HG02759 (cell line): Measurements from ENCODE around the gene XRN2.

Experiments used
- ATAC-seq: cut with Tn5 transposase; IDR thresholded peaks from one replicate; pipeline ENCODE4 v1.9.1; 2021; ENCODE audit warnings: mild to moderate bottlenecking, moderate library complexity; ENCODE audit not compliant: unreplicated experiment

XRN2 gene, protein sequence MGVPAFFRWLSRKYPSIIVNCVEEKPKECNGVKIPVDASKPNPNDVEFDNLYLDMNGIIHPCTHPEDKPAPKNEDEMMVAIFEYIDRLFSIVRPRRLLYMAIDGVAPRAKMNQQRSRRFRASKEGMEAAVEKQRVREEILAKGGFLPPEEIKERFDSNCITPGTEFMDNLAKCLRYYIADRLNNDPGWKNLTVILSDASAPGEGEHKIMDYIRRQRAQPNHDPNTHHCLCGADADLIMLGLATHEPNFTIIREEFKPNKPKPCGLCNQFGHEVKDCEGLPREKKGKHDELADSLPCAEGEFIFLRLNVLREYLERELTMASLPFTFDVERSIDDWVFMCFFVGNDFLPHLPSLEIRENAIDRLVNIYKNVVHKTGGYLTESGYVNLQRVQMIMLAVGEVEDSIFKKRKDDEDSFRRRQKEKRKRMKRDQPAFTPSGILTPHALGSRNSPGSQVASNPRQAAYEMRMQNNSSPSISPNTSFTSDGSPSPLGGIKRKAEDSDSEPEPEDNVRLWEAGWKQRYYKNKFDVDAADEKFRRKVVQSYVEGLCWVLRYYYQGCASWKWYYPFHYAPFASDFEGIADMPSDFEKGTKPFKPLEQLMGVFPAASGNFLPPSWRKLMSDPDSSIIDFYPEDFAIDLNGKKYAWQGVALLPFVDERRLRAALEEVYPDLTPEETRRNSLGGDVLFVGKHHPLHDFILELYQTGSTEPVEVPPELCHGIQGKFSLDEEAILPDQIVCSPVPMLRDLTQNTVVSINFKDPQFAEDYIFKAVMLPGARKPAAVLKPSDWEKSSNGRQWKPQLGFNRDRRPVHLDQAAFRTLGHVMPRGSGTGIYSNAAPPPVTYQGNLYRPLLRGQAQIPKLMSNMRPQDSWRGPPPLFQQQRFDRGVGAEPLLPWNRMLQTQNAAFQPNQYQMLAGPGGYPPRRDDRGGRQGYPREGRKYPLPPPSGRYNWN

DNA sequence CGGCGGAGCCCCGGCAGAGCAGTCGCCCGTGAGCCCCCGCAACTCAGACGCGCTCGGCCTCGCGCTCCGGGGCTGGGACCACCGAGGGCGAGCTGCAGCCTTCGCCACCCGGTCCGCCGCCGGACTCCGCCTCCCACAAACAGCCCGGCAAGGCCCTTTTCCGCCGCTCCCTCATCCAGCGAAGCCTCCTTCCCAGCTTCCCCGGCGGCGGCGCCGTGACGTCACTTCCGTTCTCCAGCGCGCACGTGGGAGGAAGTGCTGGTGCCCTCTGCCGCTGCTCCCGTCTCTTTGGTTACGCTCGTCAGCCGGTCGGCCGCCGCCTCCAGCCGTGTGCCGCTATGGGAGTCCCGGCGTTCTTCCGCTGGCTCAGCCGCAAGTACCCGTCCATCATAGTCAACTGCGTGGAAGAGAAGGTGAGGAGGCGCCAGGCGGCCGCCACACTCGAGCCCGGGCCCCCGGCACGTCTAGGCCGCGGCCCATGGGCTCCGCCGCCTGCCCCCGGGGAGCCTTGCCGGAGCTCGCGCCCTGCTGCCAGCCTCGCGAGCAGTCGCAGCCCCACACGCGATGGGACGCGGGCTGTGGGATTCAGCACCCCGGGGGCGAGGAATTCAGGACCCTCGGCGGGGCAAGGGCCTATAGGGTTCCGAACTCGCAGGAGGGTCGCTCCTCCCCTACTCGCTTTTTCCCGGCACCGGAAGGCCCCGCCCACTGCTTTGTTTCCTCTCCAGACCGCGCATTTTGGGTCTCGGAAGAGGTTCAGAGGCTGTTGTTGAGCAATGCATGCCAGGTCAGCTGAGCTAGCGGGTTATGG, at the start of gene XRN2:
Gene XRN2 (plus strand): TSS at position 271 of the 811 bp plus-strand sequence. CDS start 68 bp downstream, at position 339.
- ATAC-seq: peak; percentile 95

DNA sequence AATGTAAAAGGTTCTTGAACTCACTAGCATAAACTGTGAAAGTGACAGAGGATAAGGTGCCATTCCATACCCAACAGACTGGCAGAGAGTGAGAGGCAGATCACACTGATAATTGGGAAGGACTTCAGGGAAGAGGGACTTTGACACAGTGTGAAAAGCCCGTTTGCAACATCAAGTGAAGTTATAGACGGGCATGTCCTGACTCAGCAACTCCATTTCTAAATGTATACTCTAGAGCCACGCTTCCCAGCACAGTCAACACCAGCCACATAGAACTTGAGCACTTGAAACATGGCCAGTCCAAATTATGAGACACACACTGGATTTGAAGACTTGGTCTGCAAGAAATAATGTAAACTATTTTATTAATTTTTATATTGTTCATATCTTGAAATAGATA, 45.9 kb upstream of the XRN2 start:
- ATAC-seq: no peak

DNA sequence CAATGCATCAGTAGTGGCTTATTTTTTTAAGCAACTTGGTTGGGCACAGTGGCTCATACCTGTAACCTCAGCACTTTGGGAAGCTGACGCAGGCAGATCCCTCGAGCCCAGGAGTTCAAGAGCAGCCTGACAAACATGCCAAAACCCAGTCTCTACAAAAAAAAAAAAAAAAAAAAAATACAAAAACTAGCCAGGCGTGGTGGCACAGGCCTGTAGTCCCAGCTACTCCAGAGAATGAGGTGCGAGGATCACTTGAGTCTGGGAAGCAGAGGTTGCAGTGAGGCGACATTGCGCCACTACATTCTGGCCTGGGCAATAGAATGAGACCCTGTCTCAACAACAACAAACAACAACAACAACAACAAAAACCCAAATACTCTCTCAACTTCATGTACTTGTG, 44.7 kb upstream of the XRN2 start:
- no peak for ATAC-seq

DNA sequence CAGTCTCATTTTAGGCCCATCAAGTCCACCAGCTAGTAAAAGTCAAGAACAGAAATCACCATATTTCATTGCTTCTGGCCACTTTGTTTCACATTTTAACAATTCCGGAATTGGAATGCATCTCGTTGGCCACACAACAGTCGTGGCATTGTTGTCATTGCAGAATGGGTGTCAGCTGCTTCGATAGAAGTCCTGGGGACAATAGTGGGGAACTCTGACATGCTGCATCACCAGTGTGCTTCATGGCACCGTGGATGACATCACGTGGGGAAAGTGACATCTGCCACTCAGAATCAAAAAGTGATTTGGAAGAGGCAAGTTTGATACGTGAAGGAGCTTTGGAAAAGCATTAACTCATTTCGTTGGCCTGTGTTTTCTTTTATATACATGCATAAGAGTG, 43.8 kb upstream of the XRN2 start:
- ATAC-seq: no peak

DNA sequence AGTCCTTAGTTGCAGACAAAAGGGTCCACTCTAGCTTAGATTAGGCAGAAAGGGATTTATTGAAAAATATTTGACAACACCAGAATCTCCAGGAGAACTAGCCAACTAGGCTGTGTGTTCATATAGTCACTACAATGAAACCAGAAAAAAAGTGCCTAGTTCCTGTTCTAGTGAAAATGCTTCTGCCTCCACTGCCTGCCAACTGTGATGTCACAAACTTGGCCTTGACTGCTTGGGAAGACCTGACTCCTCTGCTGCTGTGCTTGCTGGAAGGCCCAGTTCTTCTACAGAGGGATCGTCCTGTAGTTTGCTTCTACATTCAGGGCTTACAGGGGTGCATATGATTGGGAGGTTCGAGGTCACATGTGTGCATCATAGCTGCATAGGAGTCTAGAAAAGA, 40.3 kb upstream of the XRN2 start:
- ATAC-seq: no peak

DNA sequence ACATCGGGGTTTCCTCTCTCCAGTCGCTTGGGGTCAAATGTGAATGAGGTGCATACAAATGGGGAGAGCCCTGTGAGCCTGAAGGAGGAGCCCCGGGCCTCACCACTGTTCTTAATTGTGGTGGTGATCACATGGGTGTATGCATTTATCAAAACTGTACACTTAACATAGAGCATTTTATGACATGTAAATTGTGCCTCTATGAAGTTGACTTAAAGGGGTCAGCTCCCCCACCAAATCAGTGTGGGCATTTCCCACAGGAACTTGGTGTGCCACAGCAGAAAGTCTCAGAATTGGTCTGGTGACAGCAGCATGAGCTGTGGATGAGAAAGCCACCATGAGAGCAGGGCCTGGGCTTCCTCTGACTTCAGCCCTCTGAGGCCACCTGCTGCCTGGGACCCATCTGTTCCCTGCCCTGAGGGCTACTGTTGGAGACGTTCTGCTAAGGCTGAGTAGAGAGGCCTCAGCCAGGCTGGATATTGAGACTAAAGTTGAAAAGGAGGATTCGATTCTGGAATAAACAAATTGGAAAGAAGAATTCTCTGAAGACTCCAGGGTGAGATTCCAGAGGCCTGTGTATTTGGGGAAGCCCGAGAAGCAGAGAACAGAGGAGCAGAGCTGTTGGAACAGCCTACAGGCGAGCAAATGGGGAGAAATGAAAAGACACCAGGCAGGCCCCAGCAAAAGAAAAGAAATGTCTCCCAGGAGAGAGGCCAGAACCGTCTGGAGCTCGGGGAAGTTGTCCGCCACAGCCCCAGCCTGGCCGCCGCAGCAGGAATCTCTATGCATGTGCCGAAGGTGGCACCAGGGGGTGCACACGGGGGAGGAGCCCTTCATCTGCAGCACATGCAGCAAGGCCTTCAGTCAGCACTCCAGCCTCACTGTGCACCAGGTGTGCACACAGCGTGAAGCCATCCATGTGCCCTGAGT, 37.6 kb upstream of the XRN2 start:
- no peak for ATAC-seq

DNA sequence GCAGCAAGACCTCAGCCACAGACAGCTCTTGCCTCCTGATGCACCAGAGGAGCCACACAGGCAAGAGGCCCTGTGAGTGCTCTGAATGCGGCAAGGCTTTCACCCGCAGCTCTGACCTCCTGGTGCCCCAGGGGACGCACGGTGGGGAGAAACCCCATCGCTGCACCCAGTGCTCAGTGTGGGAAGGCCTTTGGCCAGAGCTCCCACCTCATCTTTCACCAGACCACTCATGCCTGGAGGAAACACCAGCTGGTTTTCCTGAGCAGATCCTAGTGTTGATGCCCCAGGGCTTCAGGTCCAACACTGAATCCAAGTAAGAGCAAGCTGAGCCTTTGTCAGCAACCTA, 37.0 kb upstream of the XRN2 start:
- ATAC-seq: no peak

DNA sequence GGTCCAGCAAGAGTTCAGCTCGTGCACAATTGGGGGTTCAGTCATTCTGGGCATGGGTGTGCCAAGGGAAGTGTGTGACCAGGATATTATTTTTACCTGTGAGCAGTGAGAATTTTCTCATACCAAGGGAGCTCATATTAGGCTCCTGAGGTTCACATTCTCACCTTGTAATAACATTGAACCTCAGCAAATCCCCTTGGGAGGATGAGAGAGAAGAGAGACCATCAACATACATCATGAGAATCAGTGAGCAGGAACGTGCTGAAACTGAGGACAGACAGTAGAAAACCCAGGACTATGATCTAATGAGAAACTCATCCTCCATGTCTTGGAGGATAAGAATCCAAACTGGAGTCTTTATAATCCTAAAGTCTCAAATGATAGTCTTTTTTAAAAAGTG, 33.4 kb upstream of the XRN2 start:
- ATAC-seq: no peak

DNA sequence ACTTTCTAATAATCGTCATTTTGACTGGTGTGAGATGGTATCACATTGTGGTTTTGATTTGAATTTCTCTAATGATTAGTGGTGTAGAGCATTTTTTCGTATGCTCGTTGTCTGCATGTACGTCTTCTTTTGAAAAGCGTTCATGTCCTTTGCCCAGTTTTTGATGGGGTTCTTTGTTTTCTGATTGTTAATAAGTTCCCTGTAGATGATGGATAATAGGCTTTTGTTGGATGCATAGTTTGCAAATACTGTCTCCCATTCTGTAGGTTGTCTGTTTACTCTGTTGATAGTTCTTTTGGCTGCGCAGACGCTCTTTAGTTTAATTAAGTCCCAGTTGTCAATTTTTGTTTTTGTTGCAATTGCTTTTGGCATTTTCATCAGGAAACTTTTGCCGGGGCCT, 32.3 kb upstream of the XRN2 start:
- no peak for ATAC-seq

DNA sequence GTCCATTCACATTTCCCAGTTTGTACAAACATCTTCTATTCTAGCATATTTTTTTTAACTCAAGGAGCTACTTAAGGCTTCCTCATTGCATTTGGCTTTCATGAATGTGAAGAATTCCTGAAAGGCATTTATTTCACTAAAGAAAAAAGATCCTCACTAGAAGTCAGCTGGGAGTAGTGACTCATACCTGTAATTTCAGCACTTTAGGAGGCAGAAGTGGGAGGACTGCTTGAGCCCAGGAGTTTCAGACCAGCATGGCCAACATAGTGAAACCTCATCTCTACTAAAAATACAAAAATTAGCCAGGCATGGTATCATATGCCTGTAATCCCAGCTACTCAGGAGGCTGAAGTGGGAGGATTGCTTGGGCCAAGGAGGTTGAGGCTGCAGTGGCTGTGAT, 30.9 kb upstream of the XRN2 start:
- peak; percentile 51 for ATAC-seq

DNA sequence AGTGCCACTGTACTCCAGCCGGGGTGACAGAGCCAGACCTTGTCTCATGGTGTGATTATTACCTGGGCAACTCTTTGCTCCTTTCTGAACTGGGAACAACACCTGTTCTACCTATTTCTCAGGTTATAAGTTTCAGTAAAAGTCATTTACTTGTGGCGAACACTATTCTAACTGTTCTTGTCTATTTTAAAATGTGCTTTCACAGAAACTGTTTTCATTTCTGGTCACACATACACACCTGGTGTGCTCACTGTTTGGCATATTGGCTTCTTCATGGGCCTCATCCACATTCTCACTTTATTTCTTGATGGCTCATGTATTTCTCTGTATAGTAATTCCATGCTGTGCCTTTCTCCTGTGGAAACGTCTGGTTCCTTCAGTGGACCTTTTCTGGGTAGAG, 30.5 kb upstream of the XRN2 start:
- peak; percentile 62 for ATAC-seq

DNA sequence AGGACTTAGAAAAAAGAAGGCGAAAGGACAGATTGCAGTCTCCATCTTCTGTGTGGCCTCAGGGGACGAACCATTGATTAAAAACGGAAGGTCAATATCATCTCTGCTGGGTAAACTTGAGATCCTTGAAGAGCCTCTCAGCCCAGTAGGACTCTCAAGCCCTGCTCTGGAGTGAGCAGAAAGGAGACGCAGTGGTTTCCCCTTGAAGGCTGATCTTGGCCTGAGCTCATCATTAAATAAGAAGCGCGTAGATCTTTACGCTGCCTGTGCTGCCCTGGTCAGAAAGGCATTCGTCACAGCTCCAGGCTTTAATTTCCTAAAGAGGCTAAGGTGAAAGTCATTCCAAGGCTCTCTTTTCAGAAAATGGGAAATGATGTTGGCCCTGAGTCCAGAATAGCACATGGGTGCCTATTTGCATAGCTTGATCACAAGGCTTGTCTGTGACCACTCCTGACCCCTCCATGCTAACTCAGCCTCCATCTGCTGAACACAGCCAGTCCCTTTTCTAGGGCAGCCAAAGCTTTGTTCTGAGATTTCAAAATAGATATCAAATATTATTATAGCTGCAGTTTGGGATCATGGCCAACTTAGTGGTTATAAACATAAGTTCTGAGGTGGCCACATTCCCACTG, 29.3 kb upstream of the XRN2 start:
- no peak for ATAC-seq

DNA sequence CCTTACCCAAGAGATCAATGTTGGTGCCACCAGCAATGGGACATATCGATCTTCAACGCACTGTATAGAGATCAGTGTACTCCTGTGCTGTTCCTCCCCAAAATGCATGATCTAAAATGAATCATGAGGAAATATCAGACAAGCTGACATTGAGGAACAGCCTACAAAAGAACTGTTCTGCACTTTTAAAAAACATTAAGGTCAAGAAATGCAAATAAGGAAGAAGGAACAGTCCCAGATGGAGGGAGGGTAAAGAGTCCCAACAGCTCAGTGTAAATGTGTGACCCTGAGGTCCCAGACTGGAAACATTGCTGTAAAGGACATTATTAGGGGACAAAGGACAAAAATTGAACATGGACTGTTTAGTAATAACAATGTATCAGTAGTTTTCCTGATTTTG, 24.3 kb upstream of the XRN2 start:
- ATAC-seq: no peak

DNA sequence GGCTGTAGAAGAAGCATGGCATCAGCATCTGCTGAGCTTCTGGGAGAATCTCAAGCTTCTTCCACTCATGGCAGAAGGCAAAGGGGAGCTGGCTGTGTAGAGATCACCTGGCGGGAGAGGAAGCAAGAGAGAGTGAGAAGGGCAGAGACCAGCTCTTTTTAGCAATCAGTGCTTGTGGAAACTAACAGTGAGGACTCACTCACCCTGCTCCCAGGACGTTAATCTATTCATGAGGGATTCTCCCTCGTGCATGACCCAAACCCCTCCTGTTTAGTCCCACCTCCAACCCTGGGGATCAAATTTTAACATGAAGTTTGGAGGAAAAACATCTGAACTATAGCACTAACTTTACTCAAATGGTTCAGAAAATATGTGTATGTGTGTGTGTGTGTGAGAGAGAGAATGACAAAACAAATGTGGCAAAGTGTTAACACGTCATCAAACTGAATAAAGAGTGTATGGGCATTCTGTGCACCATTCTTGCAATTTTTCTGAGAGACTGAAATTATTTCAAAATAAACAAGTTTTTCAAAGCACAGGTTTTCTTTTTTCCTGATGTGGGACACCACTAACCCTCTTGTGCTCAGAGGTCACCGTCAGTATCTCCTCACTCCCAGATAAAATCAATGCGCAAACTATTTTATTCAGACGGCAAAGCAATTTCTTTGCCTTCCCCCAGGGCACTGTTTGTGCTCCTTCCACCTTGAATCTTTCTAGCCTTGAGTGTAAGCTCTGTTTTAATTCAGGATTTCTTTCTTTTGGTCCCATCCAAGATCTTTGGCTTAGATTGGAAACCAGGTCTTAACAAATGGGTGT, 23.2 kb upstream of the XRN2 start:
- ATAC-seq: no peak

DNA sequence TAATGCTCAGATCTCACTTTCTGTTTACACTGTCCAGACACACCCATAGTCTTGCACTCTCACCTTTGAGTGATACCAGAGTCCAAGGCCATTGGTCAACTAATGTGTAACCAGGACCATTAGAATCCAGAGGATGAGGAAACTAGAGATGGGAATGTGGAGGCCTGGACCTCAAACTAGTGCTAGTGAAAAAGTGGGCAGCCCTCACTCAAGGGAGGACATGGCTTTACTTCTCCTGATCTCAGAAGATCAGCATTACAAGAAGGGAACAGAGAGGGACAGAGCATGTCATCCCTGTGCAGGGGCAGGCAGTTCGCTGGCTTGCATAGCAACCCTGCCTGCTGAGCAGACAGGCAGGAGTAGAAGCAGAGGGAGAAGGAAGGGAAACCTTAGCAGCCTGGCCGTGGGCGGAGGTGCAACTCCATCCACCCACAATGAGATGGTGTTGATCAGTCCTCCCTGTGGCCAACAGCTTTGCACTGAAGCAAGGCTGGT, 22.6 kb upstream of the XRN2 start:
- ATAC-seq: no peak

DNA sequence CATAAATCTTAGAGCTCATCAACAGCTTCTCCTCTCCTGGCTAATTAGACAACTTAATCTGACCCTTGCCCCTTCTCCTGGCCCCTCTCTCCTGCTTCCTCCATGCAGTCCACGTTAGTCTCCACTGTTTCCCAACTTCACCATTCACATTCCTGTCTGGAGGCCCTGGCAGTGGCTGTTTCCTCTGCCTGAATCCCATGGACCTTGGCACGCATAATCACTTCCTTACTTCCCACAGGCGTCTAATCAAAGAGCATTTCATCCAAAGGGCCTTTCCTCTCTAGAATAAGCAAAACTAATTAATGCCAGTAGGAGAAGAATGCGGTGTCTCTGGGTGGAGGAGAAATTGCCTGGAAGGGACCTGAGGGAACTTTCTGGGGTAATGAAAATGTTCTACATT, 16.4 kb upstream of the XRN2 start:
- ATAC-seq: no peak

DNA sequence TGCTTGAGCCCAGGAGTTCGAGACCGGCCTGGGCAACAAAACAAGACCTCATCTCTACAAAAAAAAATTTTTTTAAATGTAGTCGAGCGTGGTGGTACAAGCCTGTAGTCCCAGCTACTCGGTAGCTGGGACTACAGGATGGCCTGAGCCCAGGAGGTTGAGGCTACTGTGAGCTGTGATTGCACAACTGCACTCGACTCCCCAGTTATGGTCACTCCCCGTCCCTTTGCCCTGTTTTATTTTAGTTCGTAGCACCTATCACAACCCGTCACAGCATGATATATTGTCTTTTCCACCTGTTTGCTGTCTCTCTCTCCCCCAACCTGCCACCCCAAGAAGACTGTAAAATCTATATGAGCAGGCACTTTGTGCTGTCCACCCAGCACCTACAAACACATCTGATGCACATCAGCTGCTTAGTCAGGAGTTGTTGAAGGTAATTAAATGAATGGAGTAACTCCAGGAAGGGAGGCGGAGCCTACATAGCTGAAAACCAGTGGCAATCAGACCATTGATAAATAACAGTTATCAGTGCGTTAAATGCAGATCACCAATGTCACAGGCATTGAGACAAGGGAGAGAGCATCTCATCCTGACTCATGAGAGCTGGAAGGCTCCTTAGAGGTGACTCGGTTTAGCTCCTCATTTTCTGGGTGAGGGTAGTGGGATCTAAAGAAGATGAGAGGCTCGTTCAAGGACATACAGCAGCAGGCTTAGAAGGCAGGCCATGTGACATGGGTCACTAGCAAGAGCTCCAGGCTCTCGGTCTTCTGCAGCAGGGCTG, 14.4 kb upstream of the XRN2 start:
- ATAC-seq: no peak

DNA sequence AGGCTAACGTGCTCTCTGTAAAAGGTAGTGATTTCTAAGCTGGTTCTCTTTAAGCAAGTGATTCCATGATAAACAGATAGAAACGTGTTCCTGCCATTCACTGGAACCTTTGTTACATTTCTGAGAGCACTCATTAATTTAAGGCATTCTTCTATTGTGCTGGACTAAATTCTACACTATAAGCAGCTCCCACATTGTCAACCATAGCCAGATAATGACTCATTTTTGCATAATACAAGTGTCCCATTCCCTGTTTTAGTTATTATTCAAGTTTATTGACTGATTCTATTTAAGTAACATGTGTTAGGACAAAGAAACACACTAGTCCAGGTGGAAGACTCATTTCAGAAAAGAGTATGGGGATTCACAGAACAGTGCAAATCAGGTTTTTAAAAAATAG, 13.5 kb upstream of the XRN2 start:
- no peak for ATAC-seq
